Kasumi-1 (cell line): ENCODE data around the gene ZMYM3.
A peak's percentile ranks its signal among the peaks of the same experiment; 100 is the strongest.
"Not testable (repeated sequence)": the region's sequence is repeated elsewhere in the genome, so short reads cannot be mapped to it uniquely, and the experiment has no call there.

ENCODE experiments used
- DNase-seq, 2 experiments: peaks; one replicate each; lab custom pipeline; 2025; lab: John Stamatoyannopoulos, UW

Gene ZMYM3

GRCh38 chrX:71254092-71254963 lies at the start of gene ZMYM3:
Gene ZMYM3 (minus strand): TSS chrX:71254140. CDS start chrX:71253255, 885 bp downstream.
- DNase-seq, result peak; percentile 63 to 71

GRCh38 chrX:71302461-71303213 lies 48.7 kb upstream of the ZMYM3 start:
- peak; percentile 43 to 52 for DNase-seq

- DNase-seq, result peak; percentile 38 to 47
Measured at GRCh38 chrX:71301195-71301924, 47.4 kb upstream of the ZMYM3 start, which contains the start of gene ITGB1BP2. Gene ITGB1BP2 (plus strand): TSS chrX:71301750. CDS start chrX:71301807, 57 bp downstream.

GRCh38 chrX:71300495-71300894 lies 46.6 kb upstream of the ZMYM3 start:
- not testable (repeated sequence) for DNase-seq

GRCh38 chrX:71300064-71300463 lies 46.1 kb upstream of the ZMYM3 start:
- DNase-seq, result not testable (repeated sequence)

GRCh38 chrX:71298119-71298518 lies 44.2 kb upstream of the ZMYM3 start:
- no peak for DNase-seq

- no peak for DNase-seq
Measured at GRCh38 chrX:71296806-71297205, 42.9 kb upstream of the ZMYM3 start.

- DNase-seq, result no peak
Measured at GRCh38 chrX:71292669-71293365, 38.9 kb upstream of the ZMYM3 start.

GRCh38 chrX:71291381-71291780 lies 37.4 kb upstream of the ZMYM3 start:
- no peak for DNase-seq

- DNase-seq, result no peak
Measured at GRCh38 chrX:71285929-71286328, 32.0 kb upstream of the ZMYM3 start.

GRCh38 chrX:71283403-71284143 lies 29.6 kb upstream of the ZMYM3 start, which contains the start of gene NONO:
Gene NONO (plus strand): TSS chrX:71283635. CDS start chrX:71290638, 7,003 bp downstream.
- peak; percentile 92 to 94 for DNase-seq

- DNase-seq, result no peak
Measured at GRCh38 chrX:71282514-71283402, 28.8 kb upstream of the ZMYM3 start.

- not testable (repeated sequence) for DNase-seq
Measured at GRCh38 chrX:71281300-71281699, 27.4 kb upstream of the ZMYM3 start.

- not testable (repeated sequence) for DNase-seq
Measured at GRCh38 chrX:71272313-71272712, 18.4 kb upstream of the ZMYM3 start.

GRCh38 chrX:71269801-71270395 lies 16.0 kb upstream of the ZMYM3 start:
- DNase-seq, result no peak

GRCh38 chrX:71268624-71269023 lies 14.7 kb upstream of the ZMYM3 start:
- DNase-seq, result not testable (repeated sequence)

GRCh38 chrX:71256856-71257255 lies 2.9 kb upstream of the ZMYM3 start:
- DNase-seq, result no peak

- no peak for DNase-seq
Measured at GRCh38 chrX:71256051-71256450, 2.1 kb upstream of the ZMYM3 start.
